Measurements from ENCODE around the gene PIK3CG. TPM values are rescaled to one million over a fixed set of nuclear protein-coding genes. Genes with fewer than 3 reads are reported as not detected.
A peak's percentile ranks its signal among the peaks of the same experiment; 100 is the strongest.
"Not testable (repeated sequence)": the region's sequence is repeated elsewhere in the genome, so short reads cannot be mapped to it uniquely, and the experiment has no call there.

Gene PIK3CG
- total RNA-seq, 2 experiments from 2014 or later = 50.5 to 57.5 TPM

GRCh38 chr7:106911959-106912358 lies 46.9 kb downstream of the PIK3CG start:
- Mint-ChIP-seq H3K27ac (no peak overlapping the region), H3K9me3 (ENCODE audit: low read depth) (no peaks in the 10 kb centered on the region), H3K27me3 (peaks cover 11% of the 10 kb centered on the region), H3K4me1 (peaks cover 17% of the 10 kb centered on the region), H3K36me3 (peaks cover 15% of the 10 kb centered on the region), H3K4me3 (no peak overlapping the region)
- ATAC-seq = no peak
- no peak for DNase-seq
- CTCF ChIA-PET = no interaction called here

GRCh38 chr7:106914018-106914607 lies 49.0 kb downstream of the PIK3CG start:
- Mint-ChIP-seq H3K4me1 (peaks cover 17% of the 10 kb centered on the region), H3K27ac (no peak overlapping the region), H3K4me3 (no peak overlapping the region), H3K9me3 (ENCODE audit: low read depth) (no peaks in the 10 kb centered on the region), H3K36me3 (peaks cover 6% of the 10 kb centered on the region), H3K27me3 (peaks cover 20% of the 10 kb centered on the region)
- ATAC-seq (no peak), DNase-seq (no peak)
- CTCF ChIA-PET = no interaction called here

- Mint-ChIP-seq H3K36me3 (peaks cover 14% of the 10 kb centered on the region), H3K4me1 (peaks cover 17% of the 10 kb centered on the region), H3K27me3 (peaks cover 29% of the 10 kb centered on the region), H3K9me3 (ENCODE audit: low read depth) (peaks cover 6% of the 10 kb centered on the region), H3K4me3 (no peak overlapping the region), H3K27ac (no peak overlapping the region)
- CTCF ChIA-PET = interaction anchor here (0.6 kb wide), 1 partner anchor 9 kb away, joined by 3 read pairs; no protein-coding TSS in a partner anchor
- no peak for ATAC-seq
- no peak for DNase-seq
Observed at GRCh38 chr7:106915407-106915806, 50.3 kb downstream of the PIK3CG start.

DNA sequence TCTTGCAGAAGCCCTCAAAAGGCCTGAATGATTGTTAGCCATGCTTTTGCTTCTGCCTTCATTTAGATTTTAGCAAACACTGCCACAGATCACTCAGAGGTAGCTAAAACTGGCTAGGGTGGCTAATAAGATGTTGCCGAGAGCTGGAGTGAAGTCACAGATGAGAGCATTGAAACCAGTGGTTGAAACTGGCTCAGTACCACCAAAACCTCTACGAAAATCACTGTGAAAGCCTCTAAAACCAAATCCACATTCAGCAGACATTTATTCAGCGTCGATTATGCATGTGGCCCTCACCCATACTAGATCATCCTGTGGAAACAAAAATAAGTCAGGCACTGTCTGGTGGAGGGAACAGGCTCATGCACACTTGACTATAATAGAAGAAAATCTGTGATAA lies 50.8 kb downstream of the PIK3CG start:
- ATAC-seq = peak; percentile 84
- Mint-ChIP-seq H3K9me3 (ENCODE audit: low read depth) (peaks cover 8% of the 10 kb centered on the region), H3K27me3 (peaks cover 29% of the 10 kb centered on the region), H3K4me1 (peaks cover 17% of the 10 kb centered on the region), H3K27ac (no peak overlapping the region), H3K36me3 (peaks cover 14% of the 10 kb centered on the region), H3K4me3 (no peak overlapping the region)
- CTCF ChIA-PET = interaction anchor here (0.6 kb wide), 1 partner anchor 9 kb away, joined by 3 read pairs; no protein-coding TSS in a partner anchor
- DNase-seq = peak; percentile 64

- no peak for DNase-seq
- no peak for ATAC-seq
- Mint-ChIP-seq H3K36me3 (peaks cover 15% of the 10 kb centered on the region), H3K9me3 (ENCODE audit: low read depth) (peaks cover 8% of the 10 kb centered on the region), H3K4me3 (no peak overlapping the region), H3K4me1 (peaks cover 17% of the 10 kb centered on the region), H3K27ac (no peak overlapping the region), H3K27me3 (peaks cover 34% of the 10 kb centered on the region)
- CTCF ChIA-PET = no interaction called here
Observed at GRCh38 chr7:106916679-106917078, 51.6 kb downstream of the PIK3CG start.

DNA sequence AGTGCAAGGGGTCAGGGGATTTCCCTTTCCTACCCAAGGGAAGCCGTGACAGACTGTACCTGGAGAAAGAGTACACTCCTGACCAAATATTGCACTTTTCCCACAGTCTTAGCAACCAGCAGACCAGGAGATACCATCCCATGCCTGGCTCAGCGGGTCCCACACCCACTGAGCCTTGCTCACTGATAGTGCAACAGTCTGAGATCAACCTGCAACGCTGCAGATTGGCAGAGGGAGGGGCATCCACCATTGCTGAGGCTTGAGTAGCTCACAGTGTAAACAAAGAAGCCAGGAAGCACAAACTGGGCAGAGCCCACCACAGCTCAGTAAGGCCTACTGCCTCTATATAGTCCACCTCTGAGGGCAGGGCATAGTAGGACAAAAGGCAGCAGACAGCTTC lies 53.9 kb downstream of the PIK3CG start:
- CTCF ChIA-PET = no interaction called here
- Mint-ChIP-seq H3K27me3 (peaks cover 31% of the 10 kb centered on the region), H3K4me1 (peaks cover 17% of the 10 kb centered on the region), H3K9me3 (ENCODE audit: low read depth) (peaks cover 8% of the 10 kb centered on the region), H3K36me3 (peaks cover 15% of the 10 kb centered on the region), H3K4me3 (no peak overlapping the region), H3K27ac (no peak overlapping the region)
- ATAC-seq = no peak
- DNase-seq = no peak

DNA sequence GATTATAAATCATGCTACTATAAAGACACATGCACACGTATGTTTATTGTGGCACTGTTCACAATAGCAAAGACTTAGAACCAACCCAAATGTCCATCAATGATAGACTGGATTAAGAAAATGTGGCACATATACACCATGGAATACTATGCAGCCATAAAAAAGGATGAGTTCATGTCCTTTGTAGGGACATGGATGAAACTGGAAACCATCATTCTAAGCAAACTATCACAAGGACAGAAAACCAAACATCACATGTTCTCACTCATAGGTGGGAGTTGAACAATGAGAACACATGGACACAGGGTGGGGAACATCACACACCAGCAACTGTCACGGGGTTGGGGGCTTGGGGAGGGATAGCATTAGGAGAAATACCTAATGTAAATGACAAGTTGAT lies 59.4 kb downstream of the PIK3CG start:
- H3K9me3 Mint-ChIP-seq (ENCODE audit: low read depth) = not testable (repeated sequence)

DNA sequence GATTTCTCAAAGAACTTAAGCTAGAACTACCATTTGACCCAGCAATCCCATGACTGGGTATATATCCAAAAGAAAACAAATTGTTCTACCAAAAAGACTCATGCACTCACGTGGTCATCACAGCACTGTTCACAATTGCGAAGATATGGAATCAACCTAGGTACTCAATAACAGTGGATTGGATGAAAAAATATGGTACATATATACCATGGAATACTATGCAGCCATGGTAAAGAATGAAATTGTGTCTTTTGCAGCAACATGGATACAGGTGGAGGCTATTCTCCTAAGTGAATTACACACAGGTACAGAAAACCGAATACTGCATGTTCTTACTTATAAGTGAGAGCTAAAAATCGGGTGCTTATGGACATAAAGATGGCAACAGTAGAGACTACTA lies 61.8 kb downstream of the PIK3CG start:
- ATAC-seq (no peak), DNase-seq (no peak)
- CTCF ChIA-PET = no interaction called here
- Mint-ChIP-seq H3K4me1 (no peaks in the 10 kb centered on the region), H3K9me3 (ENCODE audit: low read depth) (no peaks in the 10 kb centered on the region), H3K4me3 (no peak overlapping the region), H3K27ac (no peak overlapping the region), H3K36me3 (no peaks in the 10 kb centered on the region), H3K27me3 (peaks cover 3% of the 10 kb centered on the region)

More for the DNA sequence above, 59.4 kb downstream of the PIK3CG start:
- H3K4me1 Mint-ChIP-seq, ATAC-seq, DNase-seq, H3K27ac Mint-ChIP-seq, H3K4me3 Mint-ChIP-seq, CTCF ChIA-PET: not testable (repeated sequence)
- Mint-ChIP-seq H3K36me3 (peaks cover 10% of the 10 kb centered on the region), H3K27me3 (peaks cover 19% of the 10 kb centered on the region)

DNA sequence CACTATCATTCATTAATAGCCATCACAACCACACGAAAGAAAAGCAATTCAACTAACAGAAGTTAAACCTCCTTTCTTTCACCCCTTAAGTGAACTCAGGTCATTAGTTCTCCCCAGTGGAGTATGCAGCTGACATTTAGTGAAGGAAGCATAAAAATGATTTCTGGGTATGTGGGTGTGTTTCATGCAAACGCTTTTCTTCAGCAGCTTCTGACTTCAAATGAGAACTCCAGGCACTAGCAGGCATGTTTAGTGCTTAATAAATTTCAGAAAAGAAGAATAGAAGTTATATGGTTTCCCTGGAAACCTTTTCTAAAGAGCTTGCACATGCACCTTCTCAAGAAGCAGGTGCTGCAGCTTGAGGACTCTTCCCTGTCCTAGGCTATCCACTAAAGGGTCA lies 62.5 kb downstream of the PIK3CG start:
- Mint-ChIP-seq H3K27me3 (peaks cover 3% of the 10 kb centered on the region), H3K9me3 (ENCODE audit: low read depth) (no peaks in the 10 kb centered on the region), H3K4me3 (no peak overlapping the region), H3K27ac (no peak overlapping the region), H3K36me3 (no peaks in the 10 kb centered on the region), H3K4me1 (no peaks in the 10 kb centered on the region)
- CTCF ChIA-PET = no interaction called here
- DNase-seq = no peak
- ATAC-seq = no peak

DNA sequence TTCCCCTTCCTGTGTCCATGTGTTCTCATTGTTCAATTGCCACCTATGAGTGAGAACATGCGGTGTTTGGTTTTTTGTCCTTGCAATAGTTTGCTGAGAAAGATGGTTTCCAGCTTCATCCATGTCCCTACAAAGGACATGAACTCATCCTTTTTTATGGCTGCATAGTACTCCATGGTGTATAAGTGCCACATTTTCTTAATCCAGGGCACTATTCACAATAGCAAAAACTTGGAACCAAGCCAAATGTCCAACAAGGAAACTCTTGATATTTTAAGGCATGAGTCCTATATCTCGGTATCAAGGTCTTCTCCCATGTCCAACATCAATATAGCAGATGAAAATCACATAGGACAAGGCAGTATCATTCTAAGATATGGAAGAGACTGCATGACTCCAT lies 64.5 kb downstream of the PIK3CG start:
- H3K4me3 Mint-ChIP-seq; H3K27me3 Mint-ChIP-seq; H3K9me3 Mint-ChIP-seq (ENCODE audit: low read depth); H3K4me1 Mint-ChIP-seq; H3K36me3 Mint-ChIP-seq; H3K27ac Mint-ChIP-seq; DNase-seq; ATAC-seq; CTCF ChIA-PET: not testable (repeated sequence)

DNA sequence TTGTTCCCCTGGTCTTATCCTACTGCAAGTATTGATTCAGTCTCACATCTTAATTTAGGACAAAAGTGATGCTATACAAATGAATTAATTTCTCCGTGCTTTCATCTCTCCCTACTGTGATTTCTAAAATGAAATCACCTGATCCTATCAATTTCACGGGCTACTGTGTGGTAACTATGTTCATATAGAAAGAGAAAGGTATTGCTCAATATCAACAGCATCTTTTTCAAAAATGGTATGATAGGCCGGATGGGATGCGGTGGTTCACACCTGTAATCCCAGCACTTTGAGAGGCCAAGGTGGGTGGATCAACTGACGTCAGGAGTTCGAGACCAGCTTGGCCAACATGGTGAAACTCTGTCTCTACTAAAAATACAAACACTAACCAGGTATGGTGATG lies 71.2 kb downstream of the PIK3CG start:
- CTCF ChIA-PET = no interaction called here
- DNase-seq (no peak), ATAC-seq (no peak)
- Mint-ChIP-seq H3K36me3 (no peaks in the 10 kb centered on the region), H3K4me1 (no peaks in the 10 kb centered on the region), H3K27me3 (peaks cover 5% of the 10 kb centered on the region), H3K9me3 (ENCODE audit: low read depth) (no peaks in the 10 kb centered on the region), H3K27ac (no peak overlapping the region), H3K4me3 (no peak overlapping the region)

DNA sequence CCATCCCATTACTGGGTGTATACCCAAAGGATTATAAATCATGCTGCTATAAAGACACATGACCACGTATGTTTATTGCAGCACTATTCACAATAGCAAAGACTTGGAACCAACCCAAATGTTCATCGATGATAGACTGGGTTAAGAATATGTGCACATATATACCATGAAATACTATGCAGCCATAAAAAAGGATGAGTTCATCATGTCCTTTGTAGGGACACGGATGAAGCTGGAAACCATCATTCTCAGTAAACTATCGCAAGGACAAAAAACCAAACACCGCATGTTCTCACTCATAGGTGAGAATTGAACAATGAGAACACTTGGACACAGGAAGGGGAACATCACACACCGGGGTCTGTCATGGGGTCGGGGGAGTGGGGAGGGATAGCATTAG lies 73.0 kb downstream of the PIK3CG start:
- ATAC-seq; H3K27ac Mint-ChIP-seq; H3K4me3 Mint-ChIP-seq; CTCF ChIA-PET; H3K36me3 Mint-ChIP-seq; H3K9me3 Mint-ChIP-seq (ENCODE audit: low read depth); H3K4me1 Mint-ChIP-seq; DNase-seq; H3K27me3 Mint-ChIP-seq: not testable (repeated sequence)

- Mint-ChIP-seq H3K27ac (no peak overlapping the region), H3K27me3 (peaks cover 2% of the 10 kb centered on the region), H3K36me3 (no peaks in the 10 kb centered on the region), H3K9me3 (ENCODE audit: low read depth) (no peaks in the 10 kb centered on the region), H3K4me3 (no peak overlapping the region), H3K4me1 (no peaks in the 10 kb centered on the region)
- CTCF ChIA-PET = interaction anchor here (0.6 kb wide), 1 partner anchor 563 kb away, joined by 4 read pairs; no protein-coding TSS in a partner anchor
- DNase-seq (no peak), ATAC-seq (no peak)
Observed at GRCh38 chr7:106938803-106939202, 73.7 kb downstream of the PIK3CG start.

- DNase-seq = no peak
- no peak overlapping the region for H3K4me3 Mint-ChIP-seq
- no peak overlapping the region for H3K27ac Mint-ChIP-seq
- H3K9me3 Mint-ChIP-seq (ENCODE audit: low read depth) = no peaks in the 10 kb centered on the region
- CTCF ChIA-PET = no interaction called here
- H3K36me3 Mint-ChIP-seq = no peaks in the 10 kb centered on the region
- no peaks in the 10 kb centered on the region for H3K4me1 Mint-ChIP-seq
- H3K27me3 Mint-ChIP-seq = peaks cover 2% of the 10 kb centered on the region
- no peak for ATAC-seq
Observed at GRCh38 chr7:106944035-106944665, 79.1 kb downstream of the PIK3CG start.

All from activated CD8-positive, alpha-beta memory T cell treated with anti-CD3 and anti-CD28 coated beads, Interleukin-2, amount 10 ng/mL, durations not matched to agents 7 days and 5 days (primary cell).